ENCODE results near the gene SGSM1.
"Not testable (repeated sequence)": the region's sequence is repeated elsewhere in the genome, so short reads cannot be mapped to it uniquely, and the experiment has no call there.

SGSM1 gene

DNA sequence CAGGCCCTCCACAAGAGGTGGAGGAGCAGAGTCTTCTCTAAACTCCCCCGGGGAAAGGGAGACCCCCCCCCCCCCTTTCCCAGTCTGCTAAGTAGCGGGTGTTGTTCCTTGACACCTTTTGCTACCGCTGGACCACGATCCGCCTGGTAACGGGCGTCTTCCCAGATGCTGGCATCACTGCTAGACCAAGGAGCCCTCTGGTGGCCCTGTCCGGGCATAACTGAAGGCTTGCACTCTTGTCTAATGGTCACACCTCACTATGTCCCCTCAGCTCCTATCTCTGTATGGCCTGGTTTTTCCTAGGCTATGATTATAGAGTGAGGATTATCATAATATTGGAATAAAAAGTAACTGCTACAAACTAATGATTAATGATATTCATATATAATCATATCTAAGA, 31.5 kb downstream of the SGSM1 start:
- H3K27ac Mint-ChIP-seq; H3K4me3 Mint-ChIP-seq; H3K9me3 Mint-ChIP-seq; ATAC-seq (ENCODE audit: low read depth); H3K4me1 Mint-ChIP-seq; H3K36me3 Mint-ChIP-seq; DNase-seq (ENCODE audit: low spot score in 2 of 2): not testable (repeated sequence)
- peaks cover 15% of the 10 kb centered on the region for H3K27me3 Mint-ChIP-seq

- ATAC-seq (ENCODE audit: low read depth) (no peak), DNase-seq (ENCODE audit: low spot score in 2 of 2) (no peak)
- Mint-ChIP-seq H3K27ac (no peak overlapping the region), H3K36me3 (no peaks in the 10 kb centered on the region), H3K4me3 (no peak overlapping the region), H3K4me1 (no peaks in the 10 kb centered on the region), H3K9me3 (no peaks in the 10 kb centered on the region), H3K27me3 (peaks cover 15% of the 10 kb centered on the region)
Measured at GRCh38 chr22:24841261-24841660, 35.2 kb downstream of the SGSM1 start.

DNA sequence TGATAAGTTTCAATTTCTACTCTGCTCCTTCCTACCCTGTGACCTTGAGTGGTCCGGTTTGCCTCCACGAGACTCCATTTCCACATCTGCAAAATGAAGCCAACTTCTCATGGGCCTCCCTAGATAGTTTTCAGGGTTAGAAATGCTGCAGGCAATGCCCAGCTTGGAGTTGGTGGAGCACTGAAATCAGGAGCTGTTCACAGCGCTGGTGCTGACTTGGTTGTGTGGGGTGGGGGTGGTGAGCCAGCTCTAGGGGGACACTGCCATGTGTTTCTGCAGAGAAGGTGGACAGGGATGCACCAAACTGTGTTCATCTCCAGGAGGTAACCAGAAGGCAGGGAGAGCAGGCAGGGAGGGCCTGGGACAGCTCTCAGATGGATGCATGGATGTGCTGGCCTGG, 37.0 kb downstream of the SGSM1 start:
- no peaks in the 10 kb centered on the region for H3K9me3 Mint-ChIP-seq
- no peak overlapping the region for H3K27ac Mint-ChIP-seq
- H3K4me3 Mint-ChIP-seq: no peak overlapping the region
- ATAC-seq (ENCODE audit: low read depth): no peak
- H3K36me3 Mint-ChIP-seq: no peaks in the 10 kb centered on the region
- no peaks in the 10 kb centered on the region for H3K4me1 Mint-ChIP-seq
- peaks cover 20% of the 10 kb centered on the region for H3K27me3 Mint-ChIP-seq
- no peak for DNase-seq (ENCODE audit: low spot score in 2 of 2)

- Mint-ChIP-seq H3K9me3 (no peaks in the 10 kb centered on the region), H3K27me3 (peaks cover 24% of the 10 kb centered on the region), H3K4me1 (no peaks in the 10 kb centered on the region), H3K36me3 (no peaks in the 10 kb centered on the region), H3K4me3 (no peak overlapping the region), H3K27ac (no peak overlapping the region)
- DNase-seq (ENCODE audit: low spot score in 2 of 2): no peak
- no peak for ATAC-seq (ENCODE audit: low read depth)
Measured at GRCh38 chr22:24845041-24845898, 39.3 kb downstream of the SGSM1 start.

- H3K4me1 Mint-ChIP-seq: no peaks in the 10 kb centered on the region
- H3K27me3 Mint-ChIP-seq: peaks cover 15% of the 10 kb centered on the region
- no peaks in the 10 kb centered on the region for H3K9me3 Mint-ChIP-seq
- no peaks in the 10 kb centered on the region for H3K36me3 Mint-ChIP-seq
- ATAC-seq (ENCODE audit: low read depth) (no peak), DNase-seq (ENCODE audit: low spot score in 2 of 2) (no peak)
- no peak overlapping the region for H3K27ac Mint-ChIP-seq
- H3K4me3 Mint-ChIP-seq: no peak overlapping the region
Measured at GRCh38 chr22:24847490-24847889, 41.5 kb downstream of the SGSM1 start.

DNA sequence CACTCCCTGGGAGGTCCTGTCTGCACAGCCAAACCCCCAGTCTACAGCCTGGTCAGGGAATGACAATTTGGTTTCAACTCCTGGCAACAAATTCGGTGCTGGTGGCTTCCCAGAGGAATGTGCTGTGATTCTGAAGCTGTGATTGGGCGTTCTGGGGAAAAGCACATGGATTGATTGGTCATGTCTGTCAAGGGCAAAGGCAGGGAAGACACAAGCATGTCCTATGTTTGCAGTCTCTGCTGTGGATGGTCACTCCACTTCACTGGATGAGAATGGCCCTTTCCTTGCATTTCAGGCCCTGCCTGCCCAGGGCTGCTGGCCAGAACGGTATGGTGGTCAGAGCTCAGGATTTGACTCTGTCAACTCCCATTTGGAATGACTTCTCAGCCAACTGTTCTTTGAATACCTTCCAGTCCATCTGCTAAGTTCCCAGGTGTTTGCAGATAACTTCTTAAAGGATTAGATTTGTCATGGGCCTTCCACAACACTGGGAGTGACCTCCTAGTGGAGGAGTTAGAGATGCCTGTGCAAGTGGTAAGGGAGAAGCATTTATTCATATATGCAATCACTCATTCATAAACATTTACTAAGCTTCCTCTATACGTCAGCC, 42.7 kb downstream of the SGSM1 start:
- H3K27ac Mint-ChIP-seq: no peak overlapping the region
- peaks cover 9% of the 10 kb centered on the region for H3K27me3 Mint-ChIP-seq
- DNase-seq (ENCODE audit: low spot score in 2 of 2) (no peak), ATAC-seq (ENCODE audit: low read depth) (no peak)
- no peak overlapping the region for H3K4me3 Mint-ChIP-seq
- H3K9me3 Mint-ChIP-seq: no peaks in the 10 kb centered on the region
- H3K4me1 Mint-ChIP-seq: no peaks in the 10 kb centered on the region
- H3K36me3 Mint-ChIP-seq: no peaks in the 10 kb centered on the region

DNA sequence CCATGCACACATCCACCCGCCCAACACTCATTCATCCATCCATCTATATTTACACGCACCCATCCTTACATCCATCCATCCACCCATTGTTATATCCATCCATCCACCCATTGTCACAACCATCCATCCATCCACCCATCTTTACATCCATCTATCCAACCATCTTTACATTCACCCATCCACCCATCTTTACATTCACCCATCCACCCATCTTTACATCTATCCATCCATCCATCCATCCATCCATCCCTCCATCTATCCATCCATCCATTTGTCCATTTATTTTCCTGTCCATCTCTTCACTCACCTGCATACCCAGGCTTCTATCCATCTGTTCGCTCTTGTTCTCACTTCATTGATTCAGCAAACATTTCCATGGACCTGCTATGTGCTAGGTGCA, 49.8 kb downstream of the SGSM1 start:
- peaks cover 8% of the 10 kb centered on the region for H3K27me3 Mint-ChIP-seq

GRCh38 chr22:24857576-24857975, 51.6 kb downstream of the SGSM1 start:
- peaks cover 8% of the 10 kb centered on the region for H3K27me3 Mint-ChIP-seq
- H3K36me3 Mint-ChIP-seq: peaks cover 4% of the 10 kb centered on the region
- ATAC-seq (ENCODE audit: low read depth) (no peak), DNase-seq (ENCODE audit: low spot score in 2 of 2) (no peak)
- no peaks in the 10 kb centered on the region for H3K4me1 Mint-ChIP-seq
- no peak overlapping the region for H3K4me3 Mint-ChIP-seq
- H3K27ac Mint-ChIP-seq: no peak overlapping the region
- peaks cover 3% of the 10 kb centered on the region for H3K9me3 Mint-ChIP-seq

More for the DNA sequence above, 49.8 kb downstream of the SGSM1 start:
- Mint-ChIP-seq H3K4me1 (no peaks in the 10 kb centered on the region), H3K9me3 (peaks cover 3% of the 10 kb centered on the region), H3K36me3 (peaks cover 4% of the 10 kb centered on the region), H3K4me3 (no peak overlapping the region), H3K27ac (no peak overlapping the region)
- DNase-seq (ENCODE audit: low spot score in 2 of 2) (no peak), ATAC-seq (ENCODE audit: low read depth) (no peak)

DNA sequence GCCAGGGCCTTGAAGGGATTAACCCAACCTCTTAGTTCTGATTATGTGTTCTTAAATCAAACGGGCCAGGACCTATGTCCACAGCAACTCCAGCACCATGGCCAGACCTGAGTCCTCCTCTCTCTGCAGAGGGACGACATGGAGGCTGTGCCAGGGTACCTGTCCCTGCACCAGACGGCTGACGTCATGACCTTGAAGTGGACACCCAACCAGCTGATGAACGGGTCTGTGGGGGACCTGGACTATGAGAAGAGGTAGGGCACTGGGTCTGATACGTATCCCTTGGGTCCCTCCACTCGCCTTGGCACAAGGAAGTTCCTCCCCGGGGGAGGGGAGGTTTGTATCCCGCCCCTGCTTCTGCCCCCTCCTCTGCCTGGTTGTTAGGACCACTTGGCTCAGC, 53.6 kb downstream of the SGSM1 start:
- ATAC-seq (ENCODE audit: low read depth) (no peak), DNase-seq (ENCODE audit: low spot score in 2 of 2) (no peak)
- peaks cover 3% of the 10 kb centered on the region for H3K9me3 Mint-ChIP-seq
- no peaks in the 10 kb centered on the region for H3K4me1 Mint-ChIP-seq
- no peak overlapping the region for H3K27ac Mint-ChIP-seq
- H3K36me3 Mint-ChIP-seq: peaks cover 4% of the 10 kb centered on the region
- peaks cover 13% of the 10 kb centered on the region for H3K27me3 Mint-ChIP-seq
- no peak overlapping the region for H3K4me3 Mint-ChIP-seq

- H3K27ac Mint-ChIP-seq: no peak overlapping the region
- H3K36me3 Mint-ChIP-seq: no peaks in the 10 kb centered on the region
- DNase-seq (ENCODE audit: low spot score in 2 of 2) (no peak), ATAC-seq (ENCODE audit: low read depth) (no peak)
- no peaks in the 10 kb centered on the region for H3K9me3 Mint-ChIP-seq
- no peaks in the 10 kb centered on the region for H3K4me1 Mint-ChIP-seq
- no peak overlapping the region for H3K4me3 Mint-ChIP-seq
- peaks cover 9% of the 10 kb centered on the region for H3K27me3 Mint-ChIP-seq
Measured at GRCh38 chr22:24865508-24865907, 59.5 kb downstream of the SGSM1 start.

GRCh38 chr22:24867323-24868022, 61.5 kb downstream of the SGSM1 start:
- no peaks in the 10 kb centered on the region for H3K9me3 Mint-ChIP-seq
- no peaks in the 10 kb centered on the region for H3K36me3 Mint-ChIP-seq
- no peak for DNase-seq (ENCODE audit: low spot score in 2 of 2)
- H3K4me1 Mint-ChIP-seq: no peaks in the 10 kb centered on the region
- peaks cover 9% of the 10 kb centered on the region for H3K27me3 Mint-ChIP-seq
- no peak overlapping the region for H3K27ac Mint-ChIP-seq
- no peak overlapping the region for H3K4me3 Mint-ChIP-seq
- no peak for ATAC-seq (ENCODE audit: low read depth)

DNA sequence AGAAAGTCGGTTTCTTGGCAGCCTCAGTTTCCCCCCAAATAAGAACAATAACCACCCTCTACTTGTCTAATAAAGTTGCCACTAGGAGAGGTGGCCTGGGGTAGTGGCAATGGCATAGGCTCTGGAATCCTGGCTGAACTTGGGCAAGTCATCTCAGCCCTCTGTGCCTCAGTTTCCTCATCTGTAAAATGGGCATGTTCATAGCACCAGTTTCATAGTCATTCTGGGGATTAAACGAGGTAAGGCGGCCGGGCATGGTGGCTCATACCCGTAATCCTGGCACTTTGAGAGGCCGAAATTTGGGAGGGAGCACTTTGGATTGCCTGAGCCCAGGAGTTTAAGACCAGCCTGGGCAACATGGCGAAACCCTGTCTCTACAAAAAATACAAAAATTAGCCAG, 63.0 kb downstream of the SGSM1 start:
- Mint-ChIP-seq H3K4me3 (no peak overlapping the region), H3K27ac (no peak overlapping the region), H3K27me3 (peaks cover 9% of the 10 kb centered on the region), H3K4me1 (no peaks in the 10 kb centered on the region), H3K9me3 (no peaks in the 10 kb centered on the region), H3K36me3 (no peaks in the 10 kb centered on the region)
- DNase-seq (ENCODE audit: low spot score in 2 of 2) (no peak), ATAC-seq (ENCODE audit: low read depth) (no peak)

- H3K27ac Mint-ChIP-seq: no peak overlapping the region
- ATAC-seq (ENCODE audit: low read depth): no peak
- no peaks in the 10 kb centered on the region for H3K9me3 Mint-ChIP-seq
- peaks cover 3% of the 10 kb centered on the region for H3K4me1 Mint-ChIP-seq
- H3K4me3 Mint-ChIP-seq: no peak overlapping the region
- no peaks in the 10 kb centered on the region for H3K36me3 Mint-ChIP-seq
- DNase-seq (ENCODE audit: low spot score in 2 of 2): no peak
- peaks cover 4% of the 10 kb centered on the region for H3K27me3 Mint-ChIP-seq
Measured at GRCh38 chr22:24871611-24872205, 65.7 kb downstream of the SGSM1 start.

- ATAC-seq (ENCODE audit: low read depth) (no peak), DNase-seq (ENCODE audit: low spot score in 2 of 2) (no peak)
- H3K4me1 Mint-ChIP-seq: peaks cover 3% of the 10 kb centered on the region
- no peak overlapping the region for H3K27ac Mint-ChIP-seq
- H3K4me3 Mint-ChIP-seq: no peak overlapping the region
- peaks cover 3% of the 10 kb centered on the region for H3K27me3 Mint-ChIP-seq
- peaks cover 2% of the 10 kb centered on the region for H3K9me3 Mint-ChIP-seq
- H3K36me3 Mint-ChIP-seq: no peaks in the 10 kb centered on the region
Measured at GRCh38 chr22:24873226-24873625, 67.2 kb downstream of the SGSM1 start.

Measured in memory B cell (primary cell).